ENCODE data around the gene BAG5.

GRCh38 chr14:103534576-103535061 lies 27.8 kb downstream of the BAG5 start:
- no peak for TF ChIP-seq RXRA (IDR thresholded peaks at IDR 0.05; ENCODE audit: insufficient read depth, low read depth, low read length)
- TF ChIP-seq RAD21 (IDR thresholded peaks at IDR 0.05 in 1 of 2, conservative IDR thresholded peaks at IDR 0.05 in 1 of 2; ENCODE audit: low read depth in 2 of 2, low read length in 2 of 2) = no peak
- no peak for TF ChIP-seq EP300 (IDR thresholded peaks at IDR 0.05; ENCODE audit: borderline replicate concordance in 1 of 2, low read depth in 2 of 2, low read length in 2 of 2)
- no peak for TF ChIP-seq SAP30 (IDR thresholded peaks at IDR 0.05; ENCODE audit: insufficient read depth, insufficient replicate concordance, low read length)
- TF ChIP-seq, protein P1, sequence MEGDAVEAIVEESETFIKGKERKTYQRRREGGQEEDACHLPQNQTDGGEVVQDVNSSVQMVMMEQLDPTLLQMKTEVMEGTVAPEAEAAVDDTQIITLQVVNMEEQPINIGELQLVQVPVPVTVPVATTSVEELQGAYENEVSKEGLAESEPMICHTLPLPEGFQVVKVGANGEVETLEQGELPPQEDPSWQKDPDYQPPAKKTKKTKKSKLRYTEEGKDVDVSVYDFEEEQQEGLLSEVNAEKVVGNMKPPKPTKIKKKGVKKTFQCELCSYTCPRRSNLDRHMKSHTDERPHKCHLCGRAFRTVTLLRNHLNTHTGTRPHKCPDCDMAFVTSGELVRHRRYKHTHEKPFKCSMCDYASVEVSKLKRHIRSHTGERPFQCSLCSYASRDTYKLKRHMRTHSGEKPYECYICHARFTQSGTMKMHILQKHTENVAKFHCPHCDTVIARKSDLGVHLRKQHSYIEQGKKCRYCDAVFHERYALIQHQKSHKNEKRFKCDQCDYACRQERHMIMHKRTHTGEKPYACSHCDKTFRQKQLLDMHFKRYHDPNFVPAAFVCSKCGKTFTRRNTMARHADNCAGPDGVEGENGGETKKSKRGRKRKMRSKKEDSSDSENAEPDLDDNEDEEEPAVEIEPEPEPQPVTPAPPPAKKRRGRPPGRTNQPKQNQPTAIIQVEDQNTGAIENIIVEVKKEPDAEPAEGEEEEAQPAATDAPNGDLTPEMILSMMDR (IDR thresholded peaks at IDR 0.05; ENCODE audit: control extremely low read depth in 1 of 3, insufficient read depth in 1 of 3, low read depth in 1 of 3, low read length in 3 of 3) = no peak
- no peak for TF ChIP-seq CREB1 (IDR thresholded peaks at IDR 0.05)
- TF ChIP-seq SP2 (IDR thresholded peaks at IDR 0.05; ENCODE audit: low read length) = no peak
- no peak for TF ChIP-seq POU5F1 (IDR thresholded peaks at IDR 0.05; ENCODE audit: low read depth, low read length)

Data from H1 (cell line).